GM18526 (cell line): ENCODE data around the gene FNIP2.

Experiments
- POLR2A ChIP-seq: IDR thresholded peaks from 3 replicates; pipeline ENCODE4 v1.6.1; 2011; ENCODE audit not compliant: insufficient read length; ENCODE audit errors: extremely low read depth

The FNIP2 gene

GRCh38 chr4:158895797-158896576, 127.2 kb downstream of the FNIP2 start:
- TF ChIP-seq POLR2A, result no peak

- TF ChIP-seq POLR2A, result no peak
Measured at GRCh38 chr4:158903079-158903456, 134.2 kb downstream of the FNIP2 start.

- TF ChIP-seq POLR2A, result no peak
Measured at GRCh38 chr4:158903472-158904043, 134.7 kb downstream of the FNIP2 start.

GRCh38 chr4:158904815-158905214, 136.0 kb downstream of the FNIP2 start:
- TF ChIP-seq POLR2A, result no peak

- no peak for TF ChIP-seq POLR2A
Measured at GRCh38 chr4:158906073-158906472, 137.2 kb downstream of the FNIP2 start.

GRCh38 chr4:158912390-158912789, 143.6 kb downstream of the FNIP2 start:
- TF ChIP-seq POLR2A, result no peak

GRCh38 chr4:158912806-158913205, 144.0 kb downstream of the FNIP2 start:
- no peak for TF ChIP-seq POLR2A

- TF ChIP-seq POLR2A, result no peak
Measured at GRCh38 chr4:158913766-158914165, 144.9 kb downstream of the FNIP2 start.

GRCh38 chr4:158914218-158914617, 145.4 kb downstream of the FNIP2 start:
- TF ChIP-seq POLR2A, result no peak

GRCh38 chr4:158915683-158916241, 146.9 kb downstream of the FNIP2 start:
- TF ChIP-seq POLR2A, result no peak

GRCh38 chr4:158929939-158930638, 161.3 kb downstream of the FNIP2 start:
- TF ChIP-seq POLR2A, result no peak

GRCh38 chr4:158930639-158930972, 161.8 kb downstream of the FNIP2 start:
- no peak for TF ChIP-seq POLR2A

GRCh38 chr4:158933236-158933635, 164.4 kb downstream of the FNIP2 start:
- TF ChIP-seq POLR2A, result no peak

- TF ChIP-seq POLR2A, result no peak
Measured at GRCh38 chr4:158934996-158935669, 166.3 kb downstream of the FNIP2 start.

GRCh38 chr4:158936238-158936637, 167.4 kb downstream of the FNIP2 start:
- TF ChIP-seq POLR2A, result no peak
